Osteocyte (in vitro differentiated cells): ENCODE measurements around the gene MKX. TPM values are rescaled to one million over a fixed set of nuclear protein-coding genes. Genes with fewer than 3 reads are reported as not detected.

ENCODE experiments used
- DNase-seq: peaks from one replicate; pipeline ENCODE4 v3.0.0; 2021; ENCODE audit warnings: mixed read lengths; ENCODE audit not compliant: unreplicated experiment; ENCODE audit errors: extremely low spot score
- H3K27ac Mint-ChIP-seq: one replicate; pipeline ENCODE4 v1.8.0; 2021; ENCODE audit warnings: mild to moderate bottlenecking, mixed read lengths; ENCODE audit not compliant: unreplicated experiment
- H3K27me3 Mint-ChIP-seq: one replicate; pipeline ENCODE4 v1.8.0; 2021; ENCODE audit warnings: mixed read lengths; ENCODE audit not compliant: unreplicated experiment
- H3K36me3 Mint-ChIP-seq: one replicate; pipeline ENCODE4 v1.8.0; 2021; ENCODE audit warnings: mixed read lengths; ENCODE audit not compliant: unreplicated experiment
- H3K4me1 Mint-ChIP-seq: one replicate; pipeline ENCODE4 v1.8.0; 2021; ENCODE audit warnings: mixed read lengths; ENCODE audit not compliant: unreplicated experiment
- H3K4me3 Mint-ChIP-seq: one replicate; pipeline ENCODE4 v1.8.0; 2021; ENCODE audit warnings: mild to moderate bottlenecking, moderate library complexity, mixed read lengths; ENCODE audit not compliant: unreplicated experiment
- H3K9me3 Mint-ChIP-seq: one replicate; pipeline ENCODE4 v1.8.0; 2021; ENCODE audit warnings: mixed read lengths; ENCODE audit not compliant: unreplicated experiment
- total RNA-seq: library from RNA; stranded (reverse); gene quantifications from 2 replicates; pipeline ENCODE4 v1.2.1, GENCODE V29; 2021
- TF ChIP-seq, protein P1 (sequence below): fragments of 200-600 bp; sonication (generic); IDR thresholded peaks from 2 replicates; pipeline ENCODE4 v1.5.0; 2021; ENCODE audit warnings: antibody characterized with exemption, mild to moderate bottlenecking, moderate library complexity

The MKX gene
- total RNA-seq, 1 donor from 2014 or later, result 21.5 TPM

DNA sequence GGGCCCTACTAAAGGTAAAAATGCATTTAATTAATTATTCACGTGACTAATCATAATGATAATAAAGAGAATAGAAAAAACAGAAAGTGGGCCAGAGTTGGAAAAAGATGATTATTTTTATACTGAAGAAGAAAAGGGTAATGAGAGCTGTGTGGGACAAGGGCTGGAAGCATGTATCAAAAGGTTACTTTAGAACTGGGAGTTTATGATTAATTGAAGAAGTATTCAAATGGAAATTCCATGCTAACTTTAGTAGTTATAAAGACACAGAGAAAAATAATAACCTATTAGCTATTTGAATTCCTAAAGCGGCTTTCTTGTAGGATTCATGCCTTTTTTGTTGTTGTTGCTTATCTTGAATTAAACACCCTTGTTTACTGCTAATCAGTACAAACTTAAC lies 49.9 kb downstream of the MKX start:
- Mint-ChIP-seq H3K9me3 (no peaks in the 10 kb centered on the region), H3K27me3 (no peaks in the 10 kb centered on the region), H3K36me3 (peaks cover 15% of the 10 kb centered on the region), H3K27ac (peak overlapping the region; percentile 0), H3K4me1 (peaks cover 46% of the 10 kb centered on the region), H3K4me3 (no peak overlapping the region)
- TF ChIP-seq, protein P1, sequence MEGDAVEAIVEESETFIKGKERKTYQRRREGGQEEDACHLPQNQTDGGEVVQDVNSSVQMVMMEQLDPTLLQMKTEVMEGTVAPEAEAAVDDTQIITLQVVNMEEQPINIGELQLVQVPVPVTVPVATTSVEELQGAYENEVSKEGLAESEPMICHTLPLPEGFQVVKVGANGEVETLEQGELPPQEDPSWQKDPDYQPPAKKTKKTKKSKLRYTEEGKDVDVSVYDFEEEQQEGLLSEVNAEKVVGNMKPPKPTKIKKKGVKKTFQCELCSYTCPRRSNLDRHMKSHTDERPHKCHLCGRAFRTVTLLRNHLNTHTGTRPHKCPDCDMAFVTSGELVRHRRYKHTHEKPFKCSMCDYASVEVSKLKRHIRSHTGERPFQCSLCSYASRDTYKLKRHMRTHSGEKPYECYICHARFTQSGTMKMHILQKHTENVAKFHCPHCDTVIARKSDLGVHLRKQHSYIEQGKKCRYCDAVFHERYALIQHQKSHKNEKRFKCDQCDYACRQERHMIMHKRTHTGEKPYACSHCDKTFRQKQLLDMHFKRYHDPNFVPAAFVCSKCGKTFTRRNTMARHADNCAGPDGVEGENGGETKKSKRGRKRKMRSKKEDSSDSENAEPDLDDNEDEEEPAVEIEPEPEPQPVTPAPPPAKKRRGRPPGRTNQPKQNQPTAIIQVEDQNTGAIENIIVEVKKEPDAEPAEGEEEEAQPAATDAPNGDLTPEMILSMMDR, result no peak
- DNase-seq, result no peak

- TF ChIP-seq, protein P1, result no peak
- no peak for DNase-seq
- Mint-ChIP-seq H3K27ac (no peak overlapping the region), H3K4me3 (no peak overlapping the region), H3K9me3 (no peaks in the 10 kb centered on the region), H3K4me1 (peaks cover 42% of the 10 kb centered on the region), H3K36me3 (peaks cover 15% of the 10 kb centered on the region), H3K27me3 (no peaks in the 10 kb centered on the region)
Measured at GRCh38 chr10:27695088-27695487, 50.5 kb downstream of the MKX start.

- Mint-ChIP-seq H3K36me3 (peaks cover 8% of the 10 kb centered on the region), H3K9me3 (no peaks in the 10 kb centered on the region), H3K27me3 (no peaks in the 10 kb centered on the region), H3K4me1 (peaks cover 34% of the 10 kb centered on the region), H3K4me3 (no peak overlapping the region), H3K27ac (no peak overlapping the region)
- no peak for DNase-seq
- TF ChIP-seq, protein P1, result no peak
Measured at GRCh38 chr10:27692663-27693062, 53.0 kb downstream of the MKX start.

GRCh38 chr10:27688991-27689390 lies 56.6 kb downstream of the MKX start:
- Mint-ChIP-seq H3K27me3 (no peaks in the 10 kb centered on the region), H3K4me1 (peaks cover 22% of the 10 kb centered on the region), H3K9me3 (no peaks in the 10 kb centered on the region), H3K36me3 (peaks cover 5% of the 10 kb centered on the region), H3K4me3 (no peak overlapping the region), H3K27ac (no peak overlapping the region)
- DNase-seq, result no peak
- TF ChIP-seq, protein P1, result no peak

GRCh38 chr10:27688276-27688675 lies 57.3 kb downstream of the MKX start:
- DNase-seq, result no peak
- no peak overlapping the region for H3K4me3 Mint-ChIP-seq
- H3K27ac Mint-ChIP-seq, result no peak overlapping the region
- peaks cover 22% of the 10 kb centered on the region for H3K4me1 Mint-ChIP-seq
- TF ChIP-seq, protein P1, result no peak
- peaks cover 5% of the 10 kb centered on the region for H3K36me3 Mint-ChIP-seq
- no peaks in the 10 kb centered on the region for H3K27me3 Mint-ChIP-seq
- no peaks in the 10 kb centered on the region for H3K9me3 Mint-ChIP-seq
